GM18505 (cell line): ENCODE results near the gene SP140L.
"Not testable (repeated sequence)": the region's sequence is repeated elsewhere in the genome, so short reads cannot be mapped to it uniquely, and the experiment has no call there.

Source experiments
- ATAC-seq: cut with Tn5 transposase; IDR thresholded peaks from one replicate; pipeline ENCODE4 v1.9.1; 2021; ENCODE audit not compliant: unreplicated experiment
- POLR2A ChIP-seq: IDR thresholded peaks from 4 replicates; pipeline ENCODE4 v1.6.1; 2011; ENCODE audit warnings: borderline replicate concordance; ENCODE audit not compliant: insufficient read depth, insufficient read length; ENCODE audit errors: extremely low read depth

SP140L gene

GRCh38 chr2:230326453-230327417 lies at the start of gene SP140L:
Gene SP140L (plus strand): TSS chr2:230327193. CDS start chr2:230327270, 77 bp downstream.
- peak; percentile 67 for TF ChIP-seq POLR2A
- ATAC-seq: peak; percentile 90

- no peak for ATAC-seq
- no peak for TF ChIP-seq POLR2A
Measured at GRCh38 chr2:230282936-230283335, 44.1 kb upstream of the SP140L start.

- ATAC-seq: no peak
- no peak for TF ChIP-seq POLR2A
Measured at GRCh38 chr2:230286048-230286447, 40.9 kb upstream of the SP140L start.

- not testable (repeated sequence) for ATAC-seq
Measured at GRCh38 chr2:230289311-230289710, 37.7 kb upstream of the SP140L start.

- no peak for TF ChIP-seq POLR2A
- no peak for ATAC-seq
Measured at GRCh38 chr2:230295192-230295591, 31.8 kb upstream of the SP140L start.

GRCh38 chr2:230296917-230297316 lies 30.1 kb upstream of the SP140L start:
- ATAC-seq: no peak
- no peak for TF ChIP-seq POLR2A

DNA sequence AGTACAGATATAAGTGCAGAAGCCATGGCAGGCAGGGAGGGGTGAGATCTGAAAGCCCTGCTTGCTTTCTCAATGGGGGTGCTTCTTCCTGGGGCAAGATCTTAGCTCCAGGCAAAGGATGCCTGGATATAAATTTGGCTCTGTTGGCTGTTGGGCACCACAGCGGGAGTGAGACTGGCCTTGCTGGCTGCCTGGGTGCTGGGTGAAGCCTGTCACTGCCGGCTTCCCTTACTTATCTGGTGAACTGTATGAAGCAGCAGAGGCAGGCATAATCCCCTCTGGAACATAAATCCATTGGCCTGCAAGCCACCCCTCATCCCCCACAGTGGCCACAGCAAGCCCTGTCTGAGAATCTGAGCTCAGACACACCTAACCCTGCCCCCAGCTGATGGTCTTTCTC lies 27.4 kb upstream of the SP140L start:
- TF ChIP-seq POLR2A: no peak
- no peak for ATAC-seq

DNA sequence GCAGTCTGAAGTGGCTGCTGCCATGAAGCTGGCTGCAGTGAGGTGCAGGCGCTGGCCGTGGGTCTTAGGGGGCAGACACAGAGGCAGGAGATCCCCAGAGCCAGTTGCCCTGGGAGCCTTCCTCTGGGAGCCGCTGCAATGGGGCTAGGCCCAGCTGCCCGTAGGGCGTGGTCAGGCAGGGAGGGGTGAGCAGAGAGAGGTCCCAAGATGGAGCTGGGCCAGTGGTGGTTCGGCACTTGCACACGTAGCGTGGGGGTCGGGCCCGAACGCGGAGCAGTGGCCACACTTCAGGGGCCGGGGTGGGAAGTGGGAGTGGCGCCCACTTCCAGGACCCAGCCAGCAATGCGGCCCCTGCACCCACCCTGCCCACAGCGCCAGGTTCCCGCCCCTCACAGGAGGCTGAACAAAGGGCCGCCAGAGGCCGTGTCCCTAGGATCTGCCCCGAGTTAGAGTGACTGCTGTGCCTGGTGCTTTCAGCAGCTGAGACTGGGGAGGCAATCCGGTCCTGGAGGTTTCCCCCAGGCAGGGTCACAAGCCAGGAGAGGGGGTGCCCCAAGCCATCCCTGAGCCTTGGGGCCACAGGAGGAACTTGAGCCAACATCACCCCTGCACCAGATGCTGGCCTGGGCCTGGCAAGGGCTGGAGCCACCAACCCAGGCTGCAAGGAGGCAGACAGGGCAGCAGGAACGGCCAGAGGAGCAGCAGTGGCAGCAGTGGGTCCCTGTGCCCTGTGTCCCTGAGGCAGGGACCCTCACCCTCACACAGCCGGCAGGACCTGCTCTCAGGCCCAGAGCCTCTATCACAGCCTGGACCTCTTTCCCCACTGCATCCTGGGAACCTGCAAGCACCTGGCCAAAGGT lies 21.3 kb upstream of the SP140L start:
- no peak for ATAC-seq
- no peak for TF ChIP-seq POLR2A

DNA sequence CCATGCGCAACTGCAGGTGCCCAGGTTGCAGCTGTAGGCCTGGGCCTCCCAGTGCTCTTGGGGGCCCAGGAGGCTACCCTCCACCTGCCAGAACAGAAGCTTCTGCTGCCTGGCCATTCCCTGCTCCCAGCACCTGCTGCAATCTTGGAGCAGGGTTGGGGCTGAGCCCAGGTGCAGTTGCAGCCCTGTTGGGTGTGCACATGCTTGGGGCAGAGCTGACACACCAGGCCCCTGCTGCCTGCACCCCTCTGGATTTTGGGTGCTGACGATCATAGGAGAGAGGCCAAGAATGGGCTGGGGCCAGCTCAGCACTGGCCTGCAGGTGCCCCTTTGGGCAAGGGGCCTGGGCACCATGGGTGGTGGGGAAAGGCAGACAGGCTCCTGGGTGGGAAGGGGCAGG lies 20.5 kb upstream of the SP140L start:
- no peak for TF ChIP-seq POLR2A
- ATAC-seq: no peak

- TF ChIP-seq POLR2A: no peak
Measured at GRCh38 chr2:230307485-230307884, 19.5 kb upstream of the SP140L start.

GRCh38 chr2:230308402-230309000 lies 18.5 kb upstream of the SP140L start:
- no peak for TF ChIP-seq POLR2A
- no peak for ATAC-seq

More at GRCh38 chr2:230307485-230307884, 19.5 kb upstream of the SP140L start:
- ATAC-seq: no peak

DNA sequence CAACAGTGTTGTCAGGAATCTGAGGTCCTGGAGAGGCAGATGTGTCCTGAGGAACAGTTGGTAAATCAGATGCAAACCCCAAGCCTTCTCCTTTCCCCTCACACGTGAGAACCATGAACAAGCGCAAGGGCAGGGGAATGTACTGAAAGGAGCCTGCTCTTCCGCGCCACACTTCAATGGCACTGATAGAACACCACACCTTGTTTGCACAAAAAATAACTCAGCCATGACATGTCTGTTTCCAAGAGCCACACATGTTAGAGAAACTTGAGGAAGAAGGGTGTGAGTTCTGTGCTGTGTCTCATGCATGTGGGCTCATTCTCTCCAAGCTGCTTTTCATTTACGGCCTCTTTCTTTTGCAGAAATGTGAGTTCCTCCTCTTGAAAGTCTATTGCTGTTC lies 16.2 kb upstream of the SP140L start:
- not testable (repeated sequence) for ATAC-seq

DNA sequence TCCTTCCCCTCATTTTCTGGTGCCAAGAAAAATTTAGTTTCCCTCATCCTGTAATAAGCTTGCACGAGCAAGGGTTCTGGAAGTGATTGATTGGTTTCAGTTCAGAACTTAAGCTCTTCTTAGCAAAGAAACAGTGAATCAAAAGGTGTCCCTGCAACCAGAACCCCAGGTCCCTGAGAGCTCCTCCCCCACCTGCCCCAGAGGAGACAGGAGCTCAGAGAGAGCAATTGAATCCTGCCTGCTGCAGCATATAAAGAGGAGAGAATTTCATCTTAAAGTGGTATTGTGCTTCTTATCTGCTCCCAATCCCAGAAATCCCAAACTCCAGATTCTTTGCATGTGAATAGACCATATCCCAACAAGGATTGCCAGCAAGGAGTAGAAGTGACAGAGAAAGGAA lies 15.4 kb upstream of the SP140L start:
- not testable (repeated sequence) for ATAC-seq
